Measurements from ENCODE around the gene SSTR5. TPM values are rescaled to one million over a fixed set of nuclear protein-coding genes. Genes with fewer than 3 reads are reported as not detected.

Gene SSTR5
- total and polyA plus RNA-seq, 5 experiments from 2014 or later, result not detected

DNA sequence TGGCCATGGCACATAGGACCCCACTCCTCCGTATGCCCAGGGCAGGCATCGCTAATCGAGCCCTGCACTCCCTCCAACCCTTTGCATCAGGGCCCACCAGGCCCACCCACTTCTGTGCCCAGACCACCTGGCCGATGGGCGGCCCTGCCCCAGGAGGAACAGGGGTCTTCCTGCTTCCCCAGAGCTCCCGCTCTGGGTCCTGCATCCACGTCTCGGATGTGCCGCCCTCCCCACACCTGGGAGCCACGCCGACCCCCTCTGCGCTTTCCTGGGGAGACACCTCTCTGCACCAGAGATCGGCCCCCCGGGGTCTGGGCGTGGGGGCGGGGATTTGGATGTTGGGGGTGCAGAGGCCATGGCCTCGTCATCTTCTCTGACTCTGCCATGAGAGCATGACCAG, 21.1 kb upstream of the SSTR5 start:
- POLR2A ChIA-PET, result no interaction called here
- no peaks in the 10 kb centered on the region for H3K9me3 Mint-ChIP-seq
- no peak overlapping the region for H3K4me3 Mint-ChIP-seq
- ATAC-seq, result no peak
- peaks cover 0 to 8% (median 0%) of the 10 kb centered on the region in 5 donors for H3K27me3 Mint-ChIP-seq
- peaks cover 0 to 5% (median 3%) of the 10 kb centered on the region in 4 donors for H3K4me1 Mint-ChIP-seq
- no peak overlapping the region for H3K27ac Mint-ChIP-seq
- DNase-seq, result no peak
- no peaks in the 10 kb centered on the region for H3K36me3 Mint-ChIP-seq

DNA sequence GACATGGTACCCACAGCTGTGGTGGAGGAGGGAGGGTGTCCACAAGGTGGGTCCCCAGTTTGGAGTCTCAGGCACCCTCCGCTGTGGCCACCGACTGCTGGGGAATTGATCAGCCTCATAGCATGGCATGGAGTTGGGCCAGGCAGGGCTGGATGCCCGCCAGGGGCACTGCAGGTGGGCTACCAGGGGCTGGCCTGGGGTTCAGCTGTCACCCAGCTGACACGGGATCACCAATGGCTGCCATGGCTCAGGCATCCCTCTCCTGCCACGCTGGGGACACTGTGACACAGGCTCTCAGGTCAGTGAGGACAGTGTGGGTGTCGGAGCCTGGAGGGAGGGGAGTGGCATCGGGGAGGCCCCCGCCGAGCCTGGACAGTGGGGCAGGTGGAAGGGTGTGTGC, 19.8 kb upstream of the SSTR5 start:
- H3K27me3 Mint-ChIP-seq, result peaks cover 0 to 3% (median 0%) of the 10 kb centered on the region in 5 donors
- POLR2A ChIA-PET, result interaction anchor here (0.6 kb wide), 1 partner anchor 71 kb away, joined by 4 read pairs; the partner anchor contains the start of gene SOX8
- ATAC-seq (no peak), DNase-seq (no peak)
- H3K27ac Mint-ChIP-seq, result no peak overlapping the region
- H3K4me3 Mint-ChIP-seq, result no peak overlapping the region
- peaks cover 0 to 5% (median 3%) of the 10 kb centered on the region in 4 donors for H3K4me1 Mint-ChIP-seq
- H3K36me3 Mint-ChIP-seq, result no peaks in the 10 kb centered on the region
- H3K9me3 Mint-ChIP-seq, result no peaks in the 10 kb centered on the region

DNA sequence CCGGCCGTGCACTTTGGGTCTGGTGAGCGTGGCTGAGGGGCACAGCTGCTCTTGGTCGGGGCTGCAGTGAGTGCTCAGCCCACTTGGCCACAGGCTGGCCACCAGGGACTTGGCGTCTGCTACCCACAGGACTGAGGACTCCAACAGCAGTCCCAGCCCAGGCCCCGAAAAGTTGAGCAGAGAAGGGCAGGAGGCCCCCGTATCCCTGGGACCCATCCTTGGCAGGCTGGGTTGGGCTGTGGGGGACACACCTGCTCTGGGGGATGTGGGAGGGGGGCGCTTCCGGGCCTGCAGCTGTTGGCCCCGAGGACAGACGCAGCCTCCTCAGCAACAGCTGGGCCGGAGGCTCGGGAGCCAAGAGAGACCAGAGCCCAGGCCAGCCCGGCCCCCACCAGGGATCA, 19.4 kb upstream of the SSTR5 start:
- POLR2A ChIA-PET, result interaction anchor here (0.6 kb wide), 1 partner anchor 72 kb away, joined by 4 read pairs; the partner anchor contains the start of gene SOX8
- H3K4me3 Mint-ChIP-seq, result no peak overlapping the region
- no peak overlapping the region for H3K27ac Mint-ChIP-seq
- H3K27me3 Mint-ChIP-seq, result peaks cover 0 to 3% (median 0%) of the 10 kb centered on the region in 5 donors
- no peaks in the 10 kb centered on the region for H3K9me3 Mint-ChIP-seq
- ATAC-seq (no peak), DNase-seq (no peak)
- H3K36me3 Mint-ChIP-seq, result no peaks in the 10 kb centered on the region
- H3K4me1 Mint-ChIP-seq, result peaks cover 0 to 5% (median 3%) of the 10 kb centered on the region in 4 donors

DNA sequence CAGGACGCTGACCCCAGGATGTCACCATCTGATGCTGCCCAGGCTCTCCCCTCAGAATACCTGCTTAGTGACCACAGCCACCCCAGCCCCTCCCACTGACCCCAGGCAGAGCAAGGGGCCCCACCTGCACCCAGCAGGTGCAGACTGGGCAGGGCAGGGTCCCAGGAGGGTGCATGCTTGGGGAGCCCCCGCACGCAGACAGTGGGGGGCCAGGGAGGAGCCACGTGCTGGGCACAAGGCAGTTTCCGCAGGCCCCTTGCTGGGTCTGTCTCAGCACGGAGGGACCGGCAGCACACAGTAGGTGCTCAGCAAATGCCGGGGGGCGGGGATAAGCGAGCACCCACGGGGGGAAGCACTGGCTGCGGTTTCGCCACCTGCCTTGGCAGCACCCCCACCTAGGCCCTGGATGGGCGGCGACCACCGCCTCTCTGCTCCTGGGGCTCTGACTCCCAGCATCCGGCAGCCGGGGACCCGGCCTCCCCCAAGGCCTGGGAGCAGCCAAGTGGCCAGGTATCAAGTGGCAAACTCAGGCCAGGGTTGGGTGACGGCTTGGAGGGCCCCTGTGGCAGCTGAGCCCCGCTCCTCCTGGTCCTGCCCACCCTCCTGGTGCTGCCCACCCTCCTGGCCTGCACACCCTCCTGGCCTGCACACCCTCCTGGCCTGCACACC, 18.7 kb upstream of the SSTR5 start:
- no peak for DNase-seq
- peaks cover 0 to 5% (median 3%) of the 10 kb centered on the region in 4 donors for H3K4me1 Mint-ChIP-seq
- POLR2A ChIA-PET, result no interaction called here
- no peaks in the 10 kb centered on the region for H3K9me3 Mint-ChIP-seq
- no peaks in the 10 kb centered on the region for H3K36me3 Mint-ChIP-seq
- ATAC-seq, result no peak
- H3K27me3 Mint-ChIP-seq, result peaks cover 0 to 3% (median 0%) of the 10 kb centered on the region in 5 donors
- H3K27ac Mint-ChIP-seq, result no peak overlapping the region
- no peak overlapping the region for H3K4me3 Mint-ChIP-seq

DNA sequence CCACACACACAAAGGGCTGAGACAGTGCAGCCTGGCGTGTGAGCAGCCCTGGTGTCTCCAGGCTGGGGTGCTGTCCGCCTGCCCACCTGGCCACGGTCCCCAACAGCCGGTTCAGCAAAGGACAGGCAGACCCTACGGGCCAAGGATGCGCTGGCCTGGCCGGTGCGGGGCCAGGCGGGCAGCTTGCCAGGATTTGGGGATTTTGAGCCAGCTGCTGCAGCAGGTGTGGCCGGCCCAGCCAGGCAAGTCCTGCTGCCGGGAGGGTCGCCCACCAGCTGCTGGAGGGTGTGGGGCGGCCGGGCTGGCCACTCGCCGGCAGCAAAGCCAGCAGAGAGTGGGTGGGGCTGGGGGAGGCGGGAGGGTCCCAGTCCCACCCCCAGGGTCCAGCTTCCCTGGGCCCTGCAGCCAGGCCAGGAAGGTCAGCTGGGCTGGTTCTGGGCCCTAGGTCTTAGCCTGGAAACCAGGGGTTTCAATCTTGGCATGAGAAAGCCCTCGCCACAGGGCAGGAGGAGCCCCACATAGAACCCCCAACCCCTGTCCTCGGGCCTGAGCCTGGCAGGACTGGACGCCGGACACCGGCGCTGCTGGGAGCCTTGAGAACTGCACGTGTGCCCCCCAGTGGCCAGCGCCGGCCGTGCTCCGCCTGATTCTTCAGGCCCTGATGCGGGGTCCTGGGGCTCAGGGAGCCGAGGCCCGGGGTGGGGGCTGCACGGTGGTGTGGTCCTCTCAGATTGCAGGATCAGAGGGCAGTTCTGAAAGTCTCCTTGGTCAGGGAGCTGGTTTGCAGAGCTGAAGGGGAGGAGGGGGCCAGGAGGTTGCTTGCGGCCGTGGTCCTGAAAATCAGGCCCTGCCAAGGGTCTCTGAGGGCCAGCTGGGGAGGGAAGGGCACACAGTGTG, 17.6 kb upstream of the SSTR5 start:
- Mint-ChIP-seq H3K27me3 (peaks cover 0 to 3% (median 0%) of the 10 kb centered on the region in 5 donors), H3K27ac (no peak overlapping the region), H3K4me1 (peaks cover 0 to 5% (median 3%) of the 10 kb centered on the region in 4 donors), H3K4me3 (no peak overlapping the region), H3K36me3 (peaks cover 0 to 5% (median 5%) of the 10 kb centered on the region in 3 donors), H3K9me3 (peaks cover 0 to 8% (median 4%) of the 10 kb centered on the region in 9 donors)
- POLR2A ChIA-PET, result interaction anchor here (0.6 to 1.0 kb wide), 3 partner anchors 57 to 855 kb away, joined by 3 to 5 read pairs (median 3); no protein-coding TSS in a partner anchor
- DNase-seq (peak in 3 of 10 donors; percentile 8 to 35 (median 14)), ATAC-seq (peak; percentile 30 to 44)

DNA sequence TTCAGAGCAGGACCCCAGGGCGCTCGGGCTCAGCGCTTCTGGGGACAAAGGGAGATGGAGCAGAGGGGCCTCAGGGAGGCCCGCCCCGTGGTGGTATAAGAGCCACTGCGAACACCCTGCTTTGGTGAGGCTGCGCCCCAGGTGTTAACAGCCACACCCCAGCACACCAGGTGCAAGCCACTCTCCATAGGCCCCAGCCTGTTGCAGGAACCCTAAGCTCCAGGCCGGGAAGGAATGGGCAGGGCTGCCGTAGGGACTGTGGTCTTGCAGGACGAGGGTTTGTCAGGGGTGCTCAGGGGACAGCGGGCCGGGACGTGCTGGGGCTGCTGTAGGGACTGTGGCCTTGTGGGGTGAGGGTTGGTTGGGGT, 17.0 kb upstream of the SSTR5 start:
- peaks cover 0 to 8% (median 4%) of the 10 kb centered on the region in 9 donors for H3K9me3 Mint-ChIP-seq
- H3K36me3 Mint-ChIP-seq, result peaks cover 0 to 5% (median 5%) of the 10 kb centered on the region in 3 donors
- no peak overlapping the region for H3K4me3 Mint-ChIP-seq
- peaks cover 0 to 3% (median 0%) of the 10 kb centered on the region in 5 donors for H3K27me3 Mint-ChIP-seq
- ATAC-seq, result no peak
- DNase-seq, result no peak
- POLR2A ChIA-PET, result interaction anchor here (1.0 kb wide), 2 partner anchors 58 to 59 kb away, joined by 3 to 5 read pairs; no protein-coding TSS in a partner anchor
- no peak overlapping the region for H3K27ac Mint-ChIP-seq
- H3K4me1 Mint-ChIP-seq, result peaks cover 0 to 5% (median 3%) of the 10 kb centered on the region in 4 donors

DNA sequence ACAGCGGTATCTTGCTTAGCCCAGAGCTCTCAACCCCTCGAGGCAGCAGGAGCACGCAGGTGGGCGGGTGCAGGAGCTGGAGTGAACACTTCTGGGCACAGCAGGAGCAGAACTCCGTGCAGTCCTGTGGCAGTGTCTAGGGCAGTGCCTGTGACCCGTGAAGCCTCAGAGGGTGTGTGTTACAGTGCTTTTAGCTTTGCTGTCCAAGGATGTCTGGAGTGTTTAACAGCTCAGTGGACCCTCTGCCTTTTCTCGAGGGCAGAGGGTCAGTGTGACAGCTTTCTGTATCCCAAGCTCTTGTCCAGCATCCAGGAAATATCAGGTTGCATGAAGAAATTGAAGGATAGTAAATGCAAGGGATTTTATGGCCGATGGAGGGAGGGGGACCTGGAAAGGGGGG, 16.4 kb upstream of the SSTR5 start:
- DNase-seq, result no peak
- H3K4me3 Mint-ChIP-seq, result no peak overlapping the region
- peaks cover 0 to 8% (median 4%) of the 10 kb centered on the region in 9 donors for H3K9me3 Mint-ChIP-seq
- no peak for ATAC-seq
- peaks cover 0 to 5% (median 5%) of the 10 kb centered on the region in 3 donors for H3K36me3 Mint-ChIP-seq
- POLR2A ChIA-PET, result interaction anchor here (1.0 kb wide), 1 partner anchor 58 kb away, joined by 5 read pairs; no protein-coding TSS in a partner anchor
- peaks cover 0 to 5% (median 3%) of the 10 kb centered on the region in 4 donors for H3K4me1 Mint-ChIP-seq
- H3K27me3 Mint-ChIP-seq, result peaks cover 0 to 3% (median 0%) of the 10 kb centered on the region in 5 donors
- no peak overlapping the region for H3K27ac Mint-ChIP-seq

DNA sequence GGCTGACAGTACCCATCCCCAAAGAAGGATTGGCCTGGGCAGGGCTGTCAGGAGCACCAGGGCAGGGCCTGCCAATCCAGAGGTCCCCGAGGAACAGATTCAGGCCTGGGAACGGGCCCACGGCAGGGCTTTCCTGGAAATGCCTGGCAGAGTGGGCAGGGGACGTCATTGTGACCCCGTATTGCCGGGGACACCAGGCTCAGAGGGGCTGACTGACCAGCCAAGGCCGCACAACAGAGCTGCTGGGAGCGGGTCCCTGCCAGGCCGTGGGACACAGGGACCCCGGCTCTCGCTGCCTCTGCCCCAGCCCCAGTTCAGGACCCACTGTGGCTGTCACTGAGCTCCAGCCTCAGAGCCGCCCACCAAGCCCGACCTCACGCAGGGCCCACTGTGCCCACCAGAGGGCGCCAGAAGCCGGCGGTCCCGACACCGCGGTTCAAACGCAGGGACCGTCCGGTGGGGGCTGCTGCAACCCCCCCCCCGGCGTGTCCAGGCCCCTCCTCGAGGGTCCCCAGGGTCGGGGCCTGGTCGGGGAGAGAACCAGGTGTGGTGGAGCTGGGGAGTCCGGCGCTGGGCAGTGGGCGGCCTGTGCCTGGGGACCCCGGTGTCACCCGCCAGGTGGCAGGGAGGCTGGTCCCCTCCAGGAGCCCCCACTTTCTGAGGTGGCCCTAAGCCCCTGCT, 15.2 kb upstream of the SSTR5 start:
- Mint-ChIP-seq H3K27ac (no peak overlapping the region), H3K36me3 (peaks cover 0 to 5% (median 5%) of the 10 kb centered on the region in 3 donors), H3K27me3 (peaks cover 0 to 6% (median 0%) of the 10 kb centered on the region in 5 donors), H3K9me3 (peaks cover 0 to 8% (median 4%) of the 10 kb centered on the region in 9 donors), H3K4me3 (no peak overlapping the region), H3K4me1 (peaks cover 0 to 5% (median 3%) of the 10 kb centered on the region in 4 donors)
- DNase-seq (peak; percentile 37 to 76 (median 66)), ATAC-seq (peak; percentile 74 to 83)
- POLR2A ChIA-PET, result no interaction called here

DNA sequence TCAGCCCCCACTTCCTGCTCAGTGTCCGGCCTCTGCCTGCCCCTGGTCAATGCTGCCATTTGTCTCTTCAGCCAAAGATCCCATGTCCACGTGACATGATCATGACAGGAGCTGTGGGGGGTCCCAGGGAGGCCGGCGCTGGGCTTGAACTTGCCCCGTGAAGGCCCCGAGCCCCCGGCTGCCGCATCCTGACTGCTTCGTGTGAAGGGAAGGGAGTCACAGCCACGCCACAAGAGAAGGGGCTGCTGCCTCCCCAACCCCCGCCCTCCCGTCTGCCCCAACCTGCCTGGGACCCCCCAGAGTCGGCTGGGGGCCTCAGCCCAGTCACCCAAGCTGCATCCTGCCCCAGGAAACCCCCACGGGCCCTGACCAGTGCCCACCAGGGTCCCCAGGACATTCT, 14.3 kb upstream of the SSTR5 start:
- Mint-ChIP-seq H3K27me3 (peaks cover 0 to 8% (median 3%) of the 10 kb centered on the region in 5 donors), H3K36me3 (peaks cover 0 to 5% (median 5%) of the 10 kb centered on the region in 3 donors), H3K27ac (no peak overlapping the region), H3K4me1 (peaks cover 0 to 5% (median 3%) of the 10 kb centered on the region in 4 donors), H3K4me3 (no peak overlapping the region), H3K9me3 (peaks cover 0 to 8% (median 4%) of the 10 kb centered on the region in 9 donors)
- ATAC-seq (no peak), DNase-seq (no peak)
- POLR2A ChIA-PET, result no interaction called here

DNA sequence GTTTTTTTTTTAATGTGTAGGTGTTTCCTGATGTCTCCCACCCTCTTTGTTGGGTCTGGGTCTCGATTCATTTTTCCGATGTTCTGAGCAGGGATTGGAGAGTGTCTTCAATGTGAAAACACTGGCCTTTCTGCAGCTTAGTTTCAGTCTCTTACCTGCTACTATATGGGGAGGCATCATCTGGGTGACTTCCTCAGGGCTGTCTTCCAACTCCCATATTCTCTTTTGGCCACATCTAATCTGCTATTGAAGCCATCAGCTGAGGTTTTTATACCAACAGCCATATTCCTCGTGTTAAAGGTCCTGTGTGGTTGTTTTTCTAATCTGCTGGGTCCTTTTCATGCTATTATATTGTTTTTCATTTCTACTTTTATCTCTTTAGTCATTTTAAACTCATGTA, 13.2 kb upstream of the SSTR5 start:
- no peak for DNase-seq

DNA sequence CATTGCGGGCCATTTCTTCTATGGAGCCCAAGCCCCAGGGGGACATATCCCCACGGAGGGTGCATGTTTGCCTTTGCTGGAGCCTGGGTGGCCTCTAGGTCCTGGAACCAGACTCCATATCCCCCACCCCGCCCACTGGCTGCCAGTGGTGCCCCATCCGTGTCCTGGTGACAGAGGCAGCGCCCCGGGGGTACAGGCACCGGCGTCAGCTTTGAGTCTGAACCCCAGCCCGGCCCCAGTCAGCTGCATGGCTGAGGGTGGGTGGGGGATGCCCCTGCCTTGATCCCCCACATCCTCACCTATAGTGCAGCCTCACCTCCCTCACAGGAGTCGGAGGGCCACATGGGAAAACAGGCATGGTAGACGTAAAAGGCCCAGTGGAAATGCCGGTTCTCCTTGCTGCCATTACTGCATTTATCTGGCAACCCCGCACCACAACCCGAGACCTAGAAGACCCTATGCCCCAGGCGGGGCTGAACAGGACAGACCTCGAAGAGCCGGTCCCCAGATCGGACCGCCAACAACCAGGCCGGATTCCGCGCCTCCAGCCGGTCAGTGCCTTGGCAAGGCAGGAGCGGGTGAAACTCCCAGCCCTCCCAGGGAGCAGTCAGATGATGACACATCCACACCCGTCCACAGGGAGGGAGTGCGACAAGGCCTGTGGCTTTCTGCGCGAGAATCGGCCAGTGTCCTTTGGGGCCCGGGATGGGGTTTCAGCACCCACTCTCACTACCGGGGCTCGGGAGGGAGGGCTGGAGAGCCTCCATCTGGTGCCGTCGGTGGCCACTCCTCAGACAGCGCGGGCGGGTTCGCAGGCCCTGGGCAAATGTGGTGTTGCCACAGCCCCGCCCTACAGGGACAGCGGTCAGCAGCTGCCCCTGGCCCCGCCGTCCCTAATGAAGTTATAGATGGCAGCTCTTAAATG, 11.9 kb upstream of the SSTR5 start:
- Mint-ChIP-seq H3K4me3 (no peak overlapping the region), H3K4me1 (no peaks in the 10 kb centered on the region), H3K27me3 (peaks cover 9 to 27% (median 17%) of the 10 kb centered on the region in 5 donors), H3K27ac (no peak overlapping the region), H3K9me3 (peaks cover 0 to 8% (median 4%) of the 10 kb centered on the region in 9 donors), H3K36me3 (peaks cover 0 to 5% (median 5%) of the 10 kb centered on the region in 3 donors)
- ATAC-seq (no peak), DNase-seq (no peak)
- POLR2A ChIA-PET, result no interaction called here

More for the DNA sequence above, 13.2 kb upstream of the SSTR5 start:
- no peak overlapping the region for H3K4me3 Mint-ChIP-seq
- H3K36me3 Mint-ChIP-seq, result peaks cover 0 to 5% (median 5%) of the 10 kb centered on the region in 3 donors
- H3K27ac Mint-ChIP-seq, result peak overlapping the region in 1 of 10 donors; percentile 13
- no peak for ATAC-seq
- peaks cover 4 to 14% (median 8%) of the 10 kb centered on the region in 5 donors for H3K27me3 Mint-ChIP-seq
- H3K9me3 Mint-ChIP-seq, result peaks cover 0 to 8% (median 4%) of the 10 kb centered on the region in 9 donors
- H3K4me1 Mint-ChIP-seq, result peaks cover 0 to 5% (median 3%) of the 10 kb centered on the region in 4 donors
- POLR2A ChIA-PET, result no interaction called here

Measured in naive thymus-derived CD8-positive, alpha-beta T cell (primary cell).